Measurements from ENCODE around the gene KIF17. TPM values are rescaled to one million over a fixed set of nuclear protein-coding genes. Genes with fewer than 3 reads are reported as not detected.
"Not testable (repeated sequence)": the region's sequence is repeated elsewhere in the genome, so short reads cannot be mapped to it uniquely, and the experiment has no call there.

Gene KIF17
- polyA plus RNA-seq, 3 donors, result 3.9 to 4.3 (median 4.0) TPM

- no peak for DNase-seq
Measured at GRCh38 chr1:20691872-20692271, 25.9 kb downstream of the KIF17 start.

- no peak for DNase-seq
Measured at GRCh38 chr1:20689645-20690056, 28.2 kb downstream of the KIF17 start.

GRCh38 chr1:20686883-20687725 lies 30.7 kb downstream of the KIF17 start:
- no peak for DNase-seq

GRCh38 chr1:20685741-20686140 lies 32.1 kb downstream of the KIF17 start:
- DNase-seq, result no peak

GRCh38 chr1:20685099-20685662 lies 32.6 kb downstream of the KIF17 start:
- DNase-seq, result no peak

- DNase-seq, result no peak
Measured at GRCh38 chr1:20684651-20685050, 33.2 kb downstream of the KIF17 start.

- DNase-seq, result no peak
Measured at GRCh38 chr1:20684050-20684620, 33.7 kb downstream of the KIF17 start.

GRCh38 chr1:20683614-20684013 lies 34.2 kb downstream of the KIF17 start:
- DNase-seq, result no peak

GRCh38 chr1:20682571-20683236 lies 35.1 kb downstream of the KIF17 start:
- DNase-seq, result no peak

GRCh38 chr1:20681999-20682398 lies 35.8 kb downstream of the KIF17 start:
- DNase-seq, result no peak

GRCh38 chr1:20680269-20680668 lies 37.5 kb downstream of the KIF17 start:
- DNase-seq, result no peak

GRCh38 chr1:20678599-20678998 lies 39.2 kb downstream of the KIF17 start:
- DNase-seq, result no peak

GRCh38 chr1:20673626-20674025 lies 44.2 kb downstream of the KIF17 start:
- not testable (repeated sequence) for DNase-seq

- no peak for DNase-seq
Measured at GRCh38 chr1:20672265-20672632, 45.6 kb downstream of the KIF17 start.

- DNase-seq, result no peak
Measured at GRCh38 chr1:20670936-20671335, 46.9 kb downstream of the KIF17 start.

- no peak for DNase-seq
Measured at GRCh38 chr1:20668581-20668980, 49.2 kb downstream of the KIF17 start.

GRCh38 chr1:20666804-20667203 lies 51.0 kb downstream of the KIF17 start:
- DNase-seq, result no peak

- DNase-seq, result no peak
Measured at GRCh38 chr1:20666146-20666545, 51.7 kb downstream of the KIF17 start.

GRCh38 chr1:20665726-20666125 lies 52.1 kb downstream of the KIF17 start:
- no peak for DNase-seq

GRCh38 chr1:20663969-20664715 lies 53.7 kb downstream of the KIF17 start:
- DNase-seq, result no peak

GRCh38 chr1:20663365-20663764 lies 54.4 kb downstream of the KIF17 start:
- no peak for DNase-seq

GRCh38 chr1:20662110-20662475 lies 55.7 kb downstream of the KIF17 start:
- DNase-seq, result no peak

Measured in renal pelvis (tissue), 4 donors.